Measurements from ENCODE around the gene RTCB. TPM values are rescaled to one million over a fixed set of nuclear protein-coding genes. Genes with fewer than 3 reads are reported as not detected.
"Not testable (repeated sequence)": the region's sequence is repeated elsewhere in the genome, so short reads cannot be mapped to it uniquely, and the experiment has no call there.

The RTCB gene
- total RNA-seq, 1 experiment from 2014 or later: 108 TPM

DNA sequence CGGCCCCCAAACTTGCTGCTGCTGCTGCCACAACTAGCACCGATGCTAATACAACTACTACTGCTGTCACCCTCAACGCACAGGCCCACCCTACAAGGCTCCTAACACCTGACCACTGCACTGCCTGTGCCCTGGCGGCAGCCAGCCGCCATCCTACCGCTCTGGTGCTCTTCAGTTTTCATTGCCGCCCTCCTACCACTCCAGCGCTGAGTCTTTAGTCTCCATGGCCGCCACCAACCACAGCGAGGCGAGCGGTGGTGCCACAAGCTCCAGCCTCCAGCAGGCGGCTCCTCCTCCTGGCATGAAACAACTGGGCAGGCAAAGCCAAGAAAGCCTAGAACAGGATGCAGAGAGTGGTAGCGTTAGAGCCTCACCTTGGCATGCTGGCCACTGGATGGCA is 59.4 kb downstream of the RTCB start:
- Mint-ChIP-seq H3K27me3 (ENCODE audit: unreplicated experiment) (peaks cover 27% of the 10 kb centered on the region), H3K4me1 (ENCODE audit: low read depth, unreplicated experiment) (no peaks in the 10 kb centered on the region), H3K27ac (ENCODE audit: unreplicated experiment) (no peak overlapping the region), H3K4me3 (ENCODE audit: low read depth, unreplicated experiment) (no peak overlapping the region), H3K36me3 (ENCODE audit: insufficient read depth, unreplicated experiment) (no peaks in the 10 kb centered on the region), H3K9me3 (ENCODE audit: low read depth, unreplicated experiment) (no peaks in the 10 kb centered on the region)
- CTCF ChIA-PET: no interaction called here
- DNase-seq: no peak
- intact Hi-C loops (cut with micrococcal nuclease; ENCODE audit: unreplicated experiment): no loop called here
- no TSS peak for BruUV-seq (replicated peaks)
- no peak for TF ChIP-seq CTCF (IDR thresholded peaks at IDR 0.05; ENCODE audit: unreplicated experiment)

DNA sequence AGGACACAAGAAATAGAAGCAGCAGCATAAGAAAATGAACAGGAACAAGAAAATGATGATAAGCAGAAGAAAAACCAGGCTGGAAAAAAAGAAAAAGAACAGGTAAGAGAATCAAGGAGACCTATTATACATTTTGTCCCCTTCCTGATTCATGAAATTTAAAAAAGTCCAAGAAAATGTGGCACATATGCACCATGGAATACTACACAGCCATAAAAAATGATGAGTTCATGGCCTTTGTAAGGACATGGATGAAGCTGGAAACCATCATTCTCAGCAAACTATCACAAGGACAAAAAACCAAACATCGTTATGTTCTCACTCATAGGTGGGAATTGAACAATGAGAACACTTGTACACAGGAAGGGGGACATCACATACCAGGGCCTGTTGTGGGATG is 60.2 kb downstream of the RTCB start:
- H3K27me3 Mint-ChIP-seq (ENCODE audit: unreplicated experiment): peaks cover 27% of the 10 kb centered on the region
- H3K4me1 Mint-ChIP-seq (ENCODE audit: low read depth, unreplicated experiment); DNase-seq; BruUV-seq (replicated peaks); H3K36me3 Mint-ChIP-seq (ENCODE audit: insufficient read depth, unreplicated experiment); H3K9me3 Mint-ChIP-seq (ENCODE audit: low read depth, unreplicated experiment); intact Hi-C loops (cut with micrococcal nuclease; ENCODE audit: unreplicated experiment); H3K4me3 Mint-ChIP-seq (ENCODE audit: low read depth, unreplicated experiment); H3K27ac Mint-ChIP-seq (ENCODE audit: unreplicated experiment); CTCF ChIA-PET: not testable (repeated sequence)

- no peak for TF ChIP-seq CTCF (IDR thresholded peaks at IDR 0.05; ENCODE audit: unreplicated experiment)
- BruUV-seq (replicated peaks): no TSS peak
Observed at GRCh38 chr22:32348031-32348611, 63.9 kb downstream of the RTCB start.

GRCh38 chr22:32343941-32344340 is 68.1 kb downstream of the RTCB start:
- CTCF ChIA-PET: no interaction called here
- peaks cover 56% of the 10 kb centered on the region for H3K27me3 Mint-ChIP-seq (ENCODE audit: unreplicated experiment)
- intact Hi-C loops (cut with micrococcal nuclease; ENCODE audit: unreplicated experiment): no loop called here
- H3K4me3 Mint-ChIP-seq (ENCODE audit: low read depth, unreplicated experiment): no peak overlapping the region
- DNase-seq: no peak
- no TSS peak for BruUV-seq (replicated peaks)
- H3K27ac Mint-ChIP-seq (ENCODE audit: unreplicated experiment): no peak overlapping the region
- no peaks in the 10 kb centered on the region for H3K36me3 Mint-ChIP-seq (ENCODE audit: insufficient read depth, unreplicated experiment)
- no peak for TF ChIP-seq CTCF (IDR thresholded peaks at IDR 0.05; ENCODE audit: unreplicated experiment)
- no peaks in the 10 kb centered on the region for H3K4me1 Mint-ChIP-seq (ENCODE audit: low read depth, unreplicated experiment)
- no peaks in the 10 kb centered on the region for H3K9me3 Mint-ChIP-seq (ENCODE audit: low read depth, unreplicated experiment)

More at GRCh38 chr22:32348031-32348611, 63.9 kb downstream of the RTCB start:
- intact Hi-C loops (cut with micrococcal nuclease; ENCODE audit: unreplicated experiment): no loop called here
- no peak for DNase-seq
- Mint-ChIP-seq H3K4me3 (ENCODE audit: low read depth, unreplicated experiment) (no peak overlapping the region), H3K4me1 (ENCODE audit: low read depth, unreplicated experiment) (no peaks in the 10 kb centered on the region), H3K27ac (ENCODE audit: unreplicated experiment) (no peak overlapping the region), H3K9me3 (ENCODE audit: low read depth, unreplicated experiment) (no peaks in the 10 kb centered on the region), H3K27me3 (ENCODE audit: unreplicated experiment) (peaks cover 41% of the 10 kb centered on the region), H3K36me3 (ENCODE audit: insufficient read depth, unreplicated experiment) (no peaks in the 10 kb centered on the region)
- CTCF ChIA-PET: no interaction called here

- H3K9me3 Mint-ChIP-seq (ENCODE audit: low read depth, unreplicated experiment): no peaks in the 10 kb centered on the region
- H3K27ac Mint-ChIP-seq (ENCODE audit: unreplicated experiment): no peak overlapping the region
- intact Hi-C loops (cut with micrococcal nuclease; ENCODE audit: unreplicated experiment): no loop called here
- H3K36me3 Mint-ChIP-seq (ENCODE audit: insufficient read depth, unreplicated experiment): no peaks in the 10 kb centered on the region
- no peak overlapping the region for H3K4me3 Mint-ChIP-seq (ENCODE audit: low read depth, unreplicated experiment)
- BruUV-seq (replicated peaks): no TSS peak
- no peak for DNase-seq
- no peaks in the 10 kb centered on the region for H3K4me1 Mint-ChIP-seq (ENCODE audit: low read depth, unreplicated experiment)
- peaks cover 66% of the 10 kb centered on the region for H3K27me3 Mint-ChIP-seq (ENCODE audit: unreplicated experiment)
- CTCF ChIA-PET: no interaction called here
- no peak for TF ChIP-seq CTCF (IDR thresholded peaks at IDR 0.05; ENCODE audit: unreplicated experiment)
Observed at GRCh38 chr22:32342977-32343376, 69.1 kb downstream of the RTCB start.
